ENCODE data around the gene MMP8.

MMP8 gene

DNA sequence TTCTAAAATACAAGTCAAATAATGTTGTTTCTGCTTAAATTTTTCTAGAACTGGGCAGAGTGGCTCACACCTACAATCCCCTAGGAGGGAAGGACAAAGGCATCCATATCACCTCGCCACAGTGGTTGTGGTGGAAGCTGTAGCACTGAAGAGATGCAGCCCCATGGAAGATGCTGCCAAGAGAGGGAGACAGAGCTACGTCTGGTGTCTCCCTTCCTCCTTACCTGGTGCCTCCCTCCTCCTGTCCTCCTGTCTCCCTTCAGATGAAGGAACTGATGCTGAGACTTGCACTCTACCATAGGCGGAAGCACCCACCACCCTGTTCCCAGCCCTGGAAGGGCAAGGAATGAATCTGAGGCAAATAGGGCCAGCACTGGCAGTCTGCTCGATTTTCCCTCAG lies 41.5 kb downstream of the MMP8 start:
- Histone ChIP-seq H3K9me3 (ENCODE audit: insufficient read depth, low read depth, low read length) (no peaks in the 10 kb centered on the region), H3K9ac (ENCODE audit: low read length) (no peak overlapping the region), H3K27me3 (ENCODE audit: insufficient read depth, low read length) (no peaks in the 10 kb centered on the region), H3K18ac (ENCODE audit: low read length) (no peak overlapping the region), H2AK5ac (ENCODE audit: low read length) (no peak overlapping the region), H3K27ac (ENCODE audit: low read depth, low read length) (no peak overlapping the region), H2BK12ac (ENCODE audit: low read length) (no peak overlapping the region), H3K14ac (ENCODE audit: low read length) (no peak overlapping the region), H4K12ac (ENCODE audit: low read depth, low read length) (no peak overlapping the region), H3K36me3 (ENCODE audit: control insufficient read depth in 1 of 2, insufficient read depth in 2 of 2, low read length in 2 of 2) (no peaks in the 10 kb centered on the region), H2AFZ (ENCODE audit: insufficient read depth, low read length, poor library complexity) (no peak overlapping the region), H3K79me2 (ENCODE audit: control insufficient read depth, insufficient read depth, low read length, poor library complexity) (no peaks in the 10 kb centered on the region), H3K79me1 (ENCODE audit: low read length) (no peaks in the 10 kb centered on the region), H2BK5ac (ENCODE audit: low read depth, low read length, poor library complexity) (no peak overlapping the region), H3K23ac (ENCODE audit: low read length) (no peak overlapping the region), H4K91ac (ENCODE audit: low read depth, low read length) (no peak overlapping the region), H4K8ac (ENCODE audit: low read depth, low read length) (no peak overlapping the region), H3K4me1 (ENCODE audit: control insufficient read depth in 1 of 2, insufficient read depth in 2 of 2, low read length in 2 of 2) (no peaks in the 10 kb centered on the region), H3K4me2 (ENCODE audit: low read length) (no peak overlapping the region), H2BK120ac (ENCODE audit: insufficient read depth, low read length, poor library complexity) (no peak overlapping the region), H3K4me3 (ENCODE audit: low read depth, low read length) (no peak overlapping the region), H3K4ac (ENCODE audit: low read depth, low read length) (no peak overlapping the region)
- no peak for DNase-seq
- no CpG with 5 or more reads among the region's 4 CpGs for WGBS (ENCODE audit: extremely low coverage, insufficient coverage, insufficient read length)

DNA sequence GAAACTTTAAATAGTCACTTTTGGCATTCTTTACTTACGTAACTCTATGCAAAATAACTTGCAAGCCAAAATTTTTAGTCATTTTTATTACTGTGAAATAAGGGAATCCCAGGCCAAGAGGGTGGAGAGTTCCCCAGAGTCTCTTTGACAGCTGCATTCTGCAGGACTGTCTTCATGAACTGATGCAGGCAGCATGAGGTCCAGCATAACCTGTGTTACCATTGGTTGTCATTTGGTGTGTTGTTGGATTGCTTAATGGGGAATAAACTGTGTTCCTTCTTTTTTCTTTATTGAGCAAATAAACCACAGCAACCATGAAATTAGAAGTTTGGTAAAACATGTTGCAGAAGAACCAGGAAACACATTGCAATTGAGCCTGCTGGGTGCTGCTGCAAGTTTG lies 43.8 kb downstream of the MMP8 start:
- Histone ChIP-seq H3K27ac (ENCODE audit: low read depth, low read length) (no peak overlapping the region), H3K23ac (ENCODE audit: low read length) (no peak overlapping the region), H3K9me3 (ENCODE audit: insufficient read depth, low read depth, low read length) (no peaks in the 10 kb centered on the region), H3K18ac (ENCODE audit: low read length) (no peak overlapping the region), H3K14ac (ENCODE audit: low read length) (no peak overlapping the region), H4K91ac (ENCODE audit: low read depth, low read length) (no peak overlapping the region), H3K4ac (ENCODE audit: low read depth, low read length) (no peak overlapping the region), H3K27me3 (ENCODE audit: insufficient read depth, low read length) (no peaks in the 10 kb centered on the region), H2BK12ac (ENCODE audit: low read length) (no peak overlapping the region), H3K79me2 (ENCODE audit: control insufficient read depth, insufficient read depth, low read length, poor library complexity) (no peaks in the 10 kb centered on the region), H2AFZ (ENCODE audit: insufficient read depth, low read length, poor library complexity) (no peak overlapping the region), H2BK5ac (ENCODE audit: low read depth, low read length, poor library complexity) (no peak overlapping the region), H2BK120ac (ENCODE audit: insufficient read depth, low read length, poor library complexity) (no peak overlapping the region), H4K12ac (ENCODE audit: low read depth, low read length) (no peak overlapping the region), H2AK5ac (ENCODE audit: low read length) (no peak overlapping the region), H3K4me2 (ENCODE audit: low read length) (no peak overlapping the region), H4K8ac (ENCODE audit: low read depth, low read length) (no peak overlapping the region), H3K79me1 (ENCODE audit: low read length) (no peaks in the 10 kb centered on the region), H3K4me3 (ENCODE audit: low read depth, low read length) (no peak overlapping the region), H3K36me3 (ENCODE audit: control insufficient read depth in 1 of 2, insufficient read depth in 2 of 2, low read length in 2 of 2) (no peaks in the 10 kb centered on the region), H3K9ac (ENCODE audit: low read length) (no peak overlapping the region), H3K4me1 (ENCODE audit: control insufficient read depth in 1 of 2, insufficient read depth in 2 of 2, low read length in 2 of 2) (no peaks in the 10 kb centered on the region)
- peak in 1 of 2 donors; percentile 33 for DNase-seq
- no CpG with 5 or more reads among the region's 1 CpG for WGBS (ENCODE audit: extremely low coverage, insufficient coverage, insufficient read length)

GRCh38 chr11:102678022-102678421 lies 46.7 kb downstream of the MMP8 start:
- no peak overlapping the region for H3K4me3 ChIP-seq (ENCODE audit: low read depth, low read length)
- no peaks in the 10 kb centered on the region for H3K27me3 ChIP-seq (ENCODE audit: insufficient read depth, low read length)
- no peak overlapping the region for H3K4me2 ChIP-seq (ENCODE audit: low read length)
- no peak overlapping the region for H4K91ac ChIP-seq (ENCODE audit: low read depth, low read length)
- no CpG with 5 or more reads among the region's 2 CpGs for WGBS (ENCODE audit: extremely low coverage, insufficient coverage, insufficient read length)
- no peak overlapping the region for H3K18ac ChIP-seq (ENCODE audit: low read length)
- no peak overlapping the region for H3K23ac ChIP-seq (ENCODE audit: low read length)
- H2AK5ac ChIP-seq (ENCODE audit: low read length) = no peak overlapping the region
- no peak overlapping the region for H2BK12ac ChIP-seq (ENCODE audit: low read length)
- no peak overlapping the region for H3K9ac ChIP-seq (ENCODE audit: low read length)
- no peaks in the 10 kb centered on the region for H3K4me1 ChIP-seq (ENCODE audit: control insufficient read depth in 1 of 2, insufficient read depth in 2 of 2, low read length in 2 of 2)
- no peaks in the 10 kb centered on the region for H3K9me3 ChIP-seq (ENCODE audit: insufficient read depth, low read depth, low read length)
- no peaks in the 10 kb centered on the region for H3K79me2 ChIP-seq (ENCODE audit: control insufficient read depth, insufficient read depth, low read length, poor library complexity)
- H3K79me1 ChIP-seq (ENCODE audit: low read length) = no peaks in the 10 kb centered on the region
- DNase-seq = no peak
- H3K4ac ChIP-seq (ENCODE audit: low read depth, low read length) = no peak overlapping the region
- no peak overlapping the region for H2BK5ac ChIP-seq (ENCODE audit: low read depth, low read length, poor library complexity)
- no peak overlapping the region for H2BK120ac ChIP-seq (ENCODE audit: insufficient read depth, low read length, poor library complexity)
- H3K27ac ChIP-seq (ENCODE audit: low read depth, low read length) = no peak overlapping the region
- H3K14ac ChIP-seq (ENCODE audit: low read length) = no peak overlapping the region
- no peak overlapping the region for H4K8ac ChIP-seq (ENCODE audit: low read depth, low read length)
- no peak overlapping the region for H4K12ac ChIP-seq (ENCODE audit: low read depth, low read length)
- no peak overlapping the region for H2AFZ ChIP-seq (ENCODE audit: insufficient read depth, low read length, poor library complexity)
- no peaks in the 10 kb centered on the region for H3K36me3 ChIP-seq (ENCODE audit: control insufficient read depth in 1 of 2, insufficient read depth in 2 of 2, low read length in 2 of 2)

- no peaks in the 10 kb centered on the region for H3K9me3 ChIP-seq (ENCODE audit: insufficient read depth, low read depth, low read length)
- no peak overlapping the region for H3K4ac ChIP-seq (ENCODE audit: low read depth, low read length)
- no peaks in the 10 kb centered on the region for H3K79me1 ChIP-seq (ENCODE audit: low read length)
- no peak for DNase-seq
- no peaks in the 10 kb centered on the region for H3K4me1 ChIP-seq (ENCODE audit: control insufficient read depth in 1 of 2, insufficient read depth in 2 of 2, low read length in 2 of 2)
- no peak overlapping the region for H2AK5ac ChIP-seq (ENCODE audit: low read length)
- no CpG with 5 or more reads among the region's 2 CpGs for WGBS (ENCODE audit: extremely low coverage, insufficient coverage, insufficient read length)
- no peak overlapping the region for H3K9ac ChIP-seq (ENCODE audit: low read length)
- no peaks in the 10 kb centered on the region for H3K36me3 ChIP-seq (ENCODE audit: control insufficient read depth in 1 of 2, insufficient read depth in 2 of 2, low read length in 2 of 2)
- H2BK120ac ChIP-seq (ENCODE audit: insufficient read depth, low read length, poor library complexity) = no peak overlapping the region
- no peak overlapping the region for H3K23ac ChIP-seq (ENCODE audit: low read length)
- no peaks in the 10 kb centered on the region for H3K27me3 ChIP-seq (ENCODE audit: insufficient read depth, low read length)
- no peak overlapping the region for H3K4me3 ChIP-seq (ENCODE audit: low read depth, low read length)
- no peak overlapping the region for H2BK5ac ChIP-seq (ENCODE audit: low read depth, low read length, poor library complexity)
- no peak overlapping the region for H4K12ac ChIP-seq (ENCODE audit: low read depth, low read length)
- H3K14ac ChIP-seq (ENCODE audit: low read length) = no peak overlapping the region
- no peak overlapping the region for H2AFZ ChIP-seq (ENCODE audit: insufficient read depth, low read length, poor library complexity)
- H3K79me2 ChIP-seq (ENCODE audit: control insufficient read depth, insufficient read depth, low read length, poor library complexity) = no peaks in the 10 kb centered on the region
- H4K8ac ChIP-seq (ENCODE audit: low read depth, low read length) = no peak overlapping the region
- no peak overlapping the region for H4K91ac ChIP-seq (ENCODE audit: low read depth, low read length)
- no peak overlapping the region for H3K4me2 ChIP-seq (ENCODE audit: low read length)
- no peak overlapping the region for H3K27ac ChIP-seq (ENCODE audit: low read depth, low read length)
- no peak overlapping the region for H2BK12ac ChIP-seq (ENCODE audit: low read length)
- H3K18ac ChIP-seq (ENCODE audit: low read length) = no peak overlapping the region
These were observed 48.7 kb downstream of the MMP8 start for GRCh38 chr11:102676084-102676483.
